Keratinocyte (primary cell): ENCODE measurements around the gene KHSRP. TPM values are rescaled to one million over a fixed set of nuclear protein-coding genes. Genes with fewer than 3 reads are reported as not detected.

ENCODE experiments used
- DNase-seq: peaks from one replicate; pipeline ENCODE4 v3.0.0-alpha.2; 2011; ENCODE audit warnings: low read depth, missing footprints, low spot score
- FAIRE-seq: peaks from 2 replicates; lab custom pipeline; 2011; peaks lifted over from hg19 to GRCh38; lab: Jason Lieb, UNC
- H2AFZ ChIP-seq: 2 replicates; pipeline ENCODE4 v1.6.0; 2012; ENCODE audit warnings: low read length, control low read depth, inconsistent platforms; ENCODE audit not compliant: control insufficient read depth
- H3K27ac ChIP-seq: 2 replicates; pipeline ENCODE4 v1.5.1; 2011; ENCODE audit warnings: low read length; ENCODE audit not compliant: control insufficient read depth, insufficient read depth
- H3K27me3 ChIP-seq: 3 replicates; pipeline ENCODE4 v1.6.0; 2011; ENCODE audit warnings: low read length; ENCODE audit not compliant: control insufficient read depth, insufficient read depth; ENCODE audit errors: extremely low read depth
- H3K36me3 ChIP-seq, 2 experiments: 2 replicates in 1 of 2; 3 replicates in 1 of 2; pipeline ENCODE4 v1.5.1; 2011; ENCODE audit warnings: low read length in 2 of 2, mild to moderate bottlenecking in 1 of 2; ENCODE audit not compliant: control insufficient read depth in 2 of 2, insufficient read depth in 2 of 2; ENCODE audit errors: extremely low read depth in 1 of 2
- H3K4me1 ChIP-seq: 3 replicates; pipeline ENCODE4 v1.5.1; 2011; ENCODE audit warnings: low read length; ENCODE audit not compliant: control insufficient read depth, insufficient read depth; ENCODE audit errors: extremely low read depth
- H3K4me2 ChIP-seq: 3 replicates; pipeline ENCODE4 v1.6.0; 2011; ENCODE audit warnings: low read depth, low read length; ENCODE audit not compliant: control insufficient read depth, insufficient read depth; ENCODE audit errors: extremely low read depth
- H3K4me3 ChIP-seq, 3 experiments: fragments of 200-600 bp in 1 of 3; sonication (generic) in 1 of 3; 2 replicates in 2 of 3; 3 replicates in 1 of 3; pipeline ENCODE4 v1.5.1; 2011 to 2016; ENCODE audit warnings: low read length in 3 of 3, mild to moderate bottlenecking in 3 of 3, control low read depth in 2 of 3, inconsistent platforms in 1 of 3, low read depth in 1 of 3, mixed read lengths in 1 of 3, mixed run types in 1 of 3, moderate library complexity in 1 of 3; ENCODE audit not compliant: control insufficient read depth in 2 of 3, insufficient read depth in 2 of 3; ENCODE audit errors: extremely low read depth in 1 of 3
- H3K79me2 ChIP-seq: 2 replicates; pipeline ENCODE4 v1.6.0; 2012; ENCODE audit warnings: low read length; ENCODE audit not compliant: control insufficient read depth, insufficient read depth
- H3K9ac ChIP-seq: 3 replicates; pipeline ENCODE4 v1.6.0; 2011; ENCODE audit warnings: low read length; ENCODE audit not compliant: control insufficient read depth, insufficient read depth; ENCODE audit errors: extremely low read depth
- H3K9me1 ChIP-seq: 3 replicates; pipeline ENCODE4 v1.6.0; 2011; ENCODE audit warnings: low read length; ENCODE audit not compliant: control insufficient read depth, insufficient read depth; ENCODE audit errors: extremely low read depth
- H3K9me3 ChIP-seq: 2 replicates; pipeline ENCODE4 v1.5.1; 2012; ENCODE audit warnings: low read depth, low read length; ENCODE audit not compliant: control insufficient read depth
- H4K20me1 ChIP-seq: 3 replicates; pipeline ENCODE4 v1.6.0; 2011; ENCODE audit warnings: low read length; ENCODE audit not compliant: control insufficient read depth, insufficient read depth; ENCODE audit errors: extremely low read depth
- CTCF ChIP-seq, 3 experiments: IDR thresholded peaks in 1 of 3; conservative IDR thresholded peaks in 1 of 3; optimal IDR thresholded peaks in 1 of 3; 2 replicates in 2 of 3; 3 replicates in 1 of 3; pipeline versions ENCODE3 to v1.5.1; 2011; ENCODE audit warnings: low read length in 3 of 3, mild to moderate bottlenecking in 3 of 3, moderate library complexity in 2 of 3, control low read depth in 1 of 3, inconsistent platforms in 1 of 3; ENCODE audit not compliant: insufficient read depth in 2 of 3; ENCODE audit errors: extremely low read depth in 1 of 3
- EZH2 ChIP-seq: IDR thresholded peaks from one replicate; pipeline ENCODE4 v1.6.1; 2012; ENCODE audit warnings: inconsistent platforms, mild to moderate bottlenecking, low read length, moderate library complexity
- dilution Hi-C: fragments of 300-500 bp; cut with MboI; formaldehyde crosslinking; loops from one replicate; pipeline ENCODE4 v1.7.0; 2020; ENCODE audit warnings: low sequenced_read_pairs; ENCODE audit not compliant: extremely low pct_ligation_motif_present
- polyA plus RNA-seq, 5 experiments: library from polyadenylated mRNA; depleted of rRNA in 3 of 5; stranded (reverse) in 3 of 5; stranded (forward) in 1 of 5; unstranded in 1 of 5; fragments of >200 nt; gene quantifications; 1 replicate in 1 of 5; 2 replicates in 3 of 5; 3 replicates in 1 of 5; pipeline versions ENCODE4 v1.2.1 to v1.2.3, GENCODE V29; 2011 to 2012; ENCODE audit warnings: missing spikeins in 2 of 5, low read depth in 1 of 5, low replicate concordance in 1 of 5

The KHSRP gene
- polyA plus RNA-seq, 1 donor (not counting 4 experiments of a cell fraction or from before 2014, with no cell fraction given): 56.6 TPM

DNA sequence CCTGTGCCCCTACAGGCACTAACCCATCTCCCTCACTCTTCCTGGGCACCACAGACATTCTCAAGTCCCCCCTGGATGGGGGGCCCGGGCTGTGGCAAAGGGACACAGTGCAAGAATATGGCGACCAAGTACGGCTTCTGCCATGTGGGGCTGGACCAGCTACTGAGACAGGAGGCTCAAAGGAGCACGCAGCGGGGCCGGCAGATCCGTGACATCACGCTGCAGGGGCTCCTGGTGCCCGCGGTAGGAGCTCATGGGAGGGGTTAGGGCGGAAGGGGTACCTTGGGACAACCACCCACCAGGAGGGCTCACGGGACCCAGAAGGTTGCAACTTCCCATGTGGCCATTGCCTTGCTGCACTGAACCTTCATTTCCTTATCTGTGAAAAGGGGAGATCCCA is 28.3 kb downstream of the KHSRP start:
- H3K9me1 ChIP-seq: no peaks in the 10 kb centered on the region
- no peak for FAIRE-seq
- TF ChIP-seq CTCF (optimal IDR thresholded peaks at IDR 0.05 in 1 of 3, IDR thresholded peaks at IDR 0.05 in 1 of 3, conservative IDR thresholded peaks at IDR 0.05 in 1 of 3; ENCODE audit: extremely low read depth in 1 of 3, insufficient read depth in 2 of 3, low read length in 3 of 3): no peak
- TF ChIP-seq EZH2: no peak
- H3K4me2 ChIP-seq: no peak overlapping the region
- H2AFZ ChIP-seq: no peak overlapping the region
- H3K4me3 ChIP-seq: no peak overlapping the region
- H3K27me3 ChIP-seq: no peaks in the 10 kb centered on the region
- peaks cover 13% of the 10 kb centered on the region for H3K4me1 ChIP-seq
- peaks cover 17% of the 10 kb centered on the region for H3K79me2 ChIP-seq
- DNase-seq: no peak
- no peak overlapping the region for H3K9ac ChIP-seq
- H3K9me3 ChIP-seq: no peaks in the 10 kb centered on the region
- no peak overlapping the region for H3K27ac ChIP-seq
- H3K36me3 ChIP-seq: no peaks in the 10 kb centered on the region
- no peaks in the 10 kb centered on the region for H4K20me1 ChIP-seq
- dilution Hi-C loops: no loop called here

DNA sequence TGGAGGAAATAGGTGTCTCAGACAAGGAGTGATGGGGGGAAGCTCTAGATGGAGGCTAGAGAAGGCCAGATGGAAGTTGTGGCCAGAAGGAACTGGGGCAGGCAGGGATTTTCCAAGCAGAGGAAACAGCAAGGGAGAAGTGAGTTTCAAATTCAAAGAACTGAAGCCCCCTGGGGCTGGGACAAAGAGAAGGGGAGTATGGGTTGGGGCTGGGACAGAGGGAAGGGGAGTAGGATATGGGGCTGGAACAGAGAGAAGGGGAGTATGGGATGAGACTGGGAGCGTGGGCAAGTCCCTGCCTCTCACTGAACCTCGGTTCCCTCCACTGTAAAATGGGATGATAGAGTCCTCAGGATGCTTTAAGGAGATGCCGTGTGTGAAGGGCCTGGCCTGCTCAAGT is 29.8 kb downstream of the KHSRP start:
- peaks cover 22% of the 10 kb centered on the region for H3K79me2 ChIP-seq
- H3K4me3 ChIP-seq: no peak overlapping the region
- TF ChIP-seq CTCF (optimal IDR thresholded peaks at IDR 0.05 in 1 of 3, IDR thresholded peaks at IDR 0.05 in 1 of 3, conservative IDR thresholded peaks at IDR 0.05 in 1 of 3; ENCODE audit: extremely low read depth in 1 of 3, insufficient read depth in 2 of 3, low read length in 3 of 3): no peak
- TF ChIP-seq EZH2: no peak
- H3K27ac ChIP-seq: no peak overlapping the region
- no peaks in the 10 kb centered on the region for H3K9me1 ChIP-seq
- no peaks in the 10 kb centered on the region for H3K9me3 ChIP-seq
- peaks cover 13% of the 10 kb centered on the region for H3K4me1 ChIP-seq
- H3K36me3 ChIP-seq: peaks cover 2 to 6% of the 10 kb centered on the region in 2 experiments
- no peak overlapping the region for H3K9ac ChIP-seq
- DNase-seq: no peak
- no peaks in the 10 kb centered on the region for H4K20me1 ChIP-seq
- H3K4me2 ChIP-seq: no peak overlapping the region
- H3K27me3 ChIP-seq: no peaks in the 10 kb centered on the region
- H2AFZ ChIP-seq: no peak overlapping the region
- dilution Hi-C loops: no loop called here
- FAIRE-seq: no peak
